IPS-20b (cell line): ENCODE measurements around the gene PLSCR3.

Experiments used
- H3K27ac ChIP-seq: one replicate; pipeline ENCODE4 v1.5.1; 2013; ENCODE audit warnings: low read length
- H3K27me3 ChIP-seq: 2 replicates; pipeline ENCODE4 v1.6.1; 2013; ENCODE audit warnings: mild to moderate bottlenecking, low read length, inconsistent platforms; ENCODE audit not compliant: insufficient read depth
- H3K36me3 ChIP-seq: 2 replicates; pipeline ENCODE4 v1.6.1; 2013; ENCODE audit warnings: low read depth, mild to moderate bottlenecking, inconsistent platforms, low read length, moderate library complexity; ENCODE audit not compliant: insufficient read depth
- H3K4me1 ChIP-seq: 2 replicates; pipeline ENCODE4 v1.6.1; 2013; ENCODE audit warnings: mild to moderate bottlenecking, control low read depth, inconsistent platforms, low read length, moderate library complexity; ENCODE audit not compliant: insufficient read depth
- H3K4me3 ChIP-seq: 2 replicates; pipeline ENCODE4 v1.5.1; 2013; ENCODE audit warnings: mild to moderate bottlenecking, low read length, inconsistent platforms
- H3K9ac ChIP-seq: 2 replicates; pipeline ENCODE4 v1.6.1; 2013; ENCODE audit warnings: low read depth, mild to moderate bottlenecking, inconsistent platforms, low read length, moderate library complexity
- H3K9me3 ChIP-seq: 2 replicates; pipeline ENCODE4 v1.6.1; 2013; ENCODE audit warnings: mild to moderate bottlenecking, low read depth, low read length, inconsistent platforms; ENCODE audit not compliant: insufficient read depth

PLSCR3 gene

GRCh38 chr17:7394452-7395191, at the start of gene PLSCR3:
Gene PLSCR3 (minus strand): TSS chr17:7394525. CDS start chr17:7394110, 415 bp downstream.
- no peaks in the 10 kb centered on the region for H3K4me1 ChIP-seq
- H3K9me3 ChIP-seq, result no peaks in the 10 kb centered on the region
- H3K27ac ChIP-seq, result no peak within 1 kb of the TSS
- no peaks in the 10 kb centered on the region; the same call in 1 of the 2 replicates for H3K27me3 ChIP-seq
- peaks cover 28% of the 10 kb centered on the region; the same call in 1 of the 2 replicates for H3K36me3 ChIP-seq
- peak within 1 kb of the TSS; percentile 93 for H3K4me3 ChIP-seq
- peak within 1 kb of the TSS; percentile 75 for H3K9ac ChIP-seq

- H3K9ac ChIP-seq, result no peak overlapping the region
Measured at GRCh38 chr17:7443499-7444485, 49.5 kb upstream of the PLSCR3 start.

GRCh38 chr17:7442142-7442541, 47.8 kb upstream of the PLSCR3 start:
- H3K9ac ChIP-seq, result no peak overlapping the region
- H3K4me3 ChIP-seq, result no peak overlapping the region
- no peaks in the 10 kb centered on the region for H3K9me3 ChIP-seq
- peaks cover 67% of the 10 kb centered on the region for H3K27me3 ChIP-seq
- H3K4me1 ChIP-seq, result peaks cover 33% of the 10 kb centered on the region; the same call in 1 of the 2 replicates
- H3K36me3 ChIP-seq, result no peaks in the 10 kb centered on the region
- no peak overlapping the region for H3K27ac ChIP-seq

More at GRCh38 chr17:7443499-7444485, 49.5 kb upstream of the PLSCR3 start:
- no peak overlapping the region for H3K27ac ChIP-seq
- H3K4me3 ChIP-seq, result peak overlapping the region; percentile 65; the same call in 1 of the 2 replicates
- H3K9me3 ChIP-seq, result no peaks in the 10 kb centered on the region
- H3K36me3 ChIP-seq, result no peaks in the 10 kb centered on the region
- peaks cover 56% of the 10 kb centered on the region for H3K27me3 ChIP-seq
- H3K4me1 ChIP-seq, result peaks cover 24% of the 10 kb centered on the region; the same call in 1 of the 2 replicates

GRCh38 chr17:7441266-7441665, 46.9 kb upstream of the PLSCR3 start:
- peaks cover 67% of the 10 kb centered on the region for H3K27me3 ChIP-seq
- peak overlapping the region; percentile 86 for H3K4me3 ChIP-seq
- peaks cover 31% of the 10 kb centered on the region; the same call in 1 of the 2 replicates for H3K4me1 ChIP-seq

GRCh38 chr17:7440834-7441195, 46.5 kb upstream of the PLSCR3 start:
- peak overlapping the region; percentile 92; the same call in 1 of the 2 replicates for H3K9ac ChIP-seq

More at GRCh38 chr17:7441266-7441665, 46.9 kb upstream of the PLSCR3 start:
- Histone ChIP-seq H3K9ac (peak overlapping the region; percentile 92; the same call in 1 of the 2 replicates), H3K27ac (no peak overlapping the region), H3K36me3 (no peaks in the 10 kb centered on the region), H3K9me3 (no peaks in the 10 kb centered on the region)

GRCh38 chr17:7440113-7440833, 45.9 kb upstream of the PLSCR3 start:
- H3K4me3 ChIP-seq, result peak overlapping the region; percentile 86
- H3K27me3 ChIP-seq, result peaks cover 76% of the 10 kb centered on the region
- H3K9ac ChIP-seq, result peak overlapping the region; percentile 92
- peaks cover 33% of the 10 kb centered on the region; the same call in 1 of the 2 replicates for H3K4me1 ChIP-seq
- no peaks in the 10 kb centered on the region for H3K36me3 ChIP-seq
- H3K27ac ChIP-seq, result peak overlapping the region; percentile 96
- H3K9me3 ChIP-seq, result no peaks in the 10 kb centered on the region

More at GRCh38 chr17:7440834-7441195, 46.5 kb upstream of the PLSCR3 start:
- Histone ChIP-seq H3K27ac (peak overlapping the region; percentile 96), H3K4me3 (peak overlapping the region; percentile 86), H3K36me3 (no peaks in the 10 kb centered on the region), H3K27me3 (peaks cover 71% of the 10 kb centered on the region), H3K4me1 (peaks cover 33% of the 10 kb centered on the region; the same call in 1 of the 2 replicates), H3K9me3 (no peaks in the 10 kb centered on the region)

- Histone ChIP-seq H3K9me3 (no peaks in the 10 kb centered on the region), H3K9ac (peak within 1 kb of the TSS; percentile 92), H3K4me1 (peaks cover 31% of the 10 kb centered on the region; the same call in 1 of the 2 replicates), H3K27me3 (peaks cover 75% of the 10 kb centered on the region), H3K36me3 (no peaks in the 10 kb centered on the region), H3K27ac (peak within 1 kb of the TSS; percentile 96), H3K4me3 (peak within 1 kb of the TSS; percentile 86)
Measured at GRCh38 chr17:7439462-7440112, 45.3 kb upstream of the PLSCR3 start, which contains the start of gene FGF11. Gene FGF11 (plus strand): TSS chr17:7439512. CDS start chr17:7439621, 109 bp downstream.

GRCh38 chr17:7438656-7439460, 44.5 kb upstream of the PLSCR3 start:
- H3K4me1 ChIP-seq, result peaks cover 28% of the 10 kb centered on the region; the same call in 1 of the 2 replicates
- no peaks in the 10 kb centered on the region for H3K9me3 ChIP-seq

GRCh38 chr17:7437950-7438614, 43.8 kb upstream of the PLSCR3 start:
- H3K27ac ChIP-seq, result no peak overlapping the region
- H3K36me3 ChIP-seq, result no peaks in the 10 kb centered on the region
- H3K9me3 ChIP-seq, result no peaks in the 10 kb centered on the region
- H3K4me1 ChIP-seq, result peaks cover 28% of the 10 kb centered on the region; the same call in 1 of the 2 replicates
- H3K9ac ChIP-seq, result peak overlapping the region; percentile 64; the same call in 1 of the 2 replicates
- H3K27me3 ChIP-seq, result peaks cover 60% of the 10 kb centered on the region
- peak overlapping the region; percentile 86 for H3K4me3 ChIP-seq

More at GRCh38 chr17:7438656-7439460, 44.5 kb upstream of the PLSCR3 start:
- H3K36me3 ChIP-seq, result no peaks in the 10 kb centered on the region
- H3K4me3 ChIP-seq, result peak overlapping the region; percentile 86
- peak overlapping the region; percentile 64; the same call in 1 of the 2 replicates for H3K9ac ChIP-seq
- peaks cover 67% of the 10 kb centered on the region for H3K27me3 ChIP-seq
- no peak overlapping the region for H3K27ac ChIP-seq
